OCI-LY7 (cell line): ENCODE data around the gene PHRF1. TPM values are rescaled to one million over a fixed set of nuclear protein-coding genes. Genes with fewer than 3 reads are reported as not detected.

Source experiments
- BruUV-seq: library from RNA; stranded (reverse); fragments of 400-500 nt; replicated peaks from 2 replicates; lab custom pipeline; 2021; lab: Mats Ljungman, UMichigan
- CTCF ChIA-PET: fragments of 300-600 bp; sonication (Branson Sonifier 250); formaldehyde crosslinking; loops from one replicate; lab custom pipeline; 2022; ENCODE audit warnings: antibody characterized with exemption; ENCODE audit not compliant: unreplicated experiment; lab: Charles Lee
- POLR2A ChIA-PET: fragments of 300-600 bp; sonication (Branson Sonifier 250); formaldehyde crosslinking; loops from one replicate; lab custom pipeline; 2022; ENCODE audit warnings: antibody characterized with exemption; lab: Charles Lee
- DNase-seq: peaks from one replicate; pipeline ENCODE4 v3.0.0-alpha.2; 2015; ENCODE audit warnings: low spot score
- H2AFZ ChIP-seq: fragments of 200-600 bp; sonication (generic), shearing (Covaris generic); 2 replicates; pipeline ENCODE4 v1.6.1; 2014; ENCODE audit warnings: mild to moderate bottlenecking, antibody characterized with exemption, low read length, moderate library complexity
- H3K27ac ChIP-seq: fragments of 200-600 bp; sonication (generic); 2 replicates; pipeline ENCODE4 v1.5.1; 2014; ENCODE audit warnings: mixed run types, low read depth, mild to moderate bottlenecking, moderate library complexity, low read length, inconsistent platforms; ENCODE audit not compliant: poor library complexity, severe bottlenecking
- H3K36me3 ChIP-seq: fragments of 200-600 bp; sonication (generic); 2 replicates; pipeline ENCODE4 v1.6.1; 2014; ENCODE audit warnings: mild to moderate bottlenecking, antibody characterized with exemption, low read length, moderate library complexity, mixed read lengths; ENCODE audit not compliant: insufficient read depth
- H3K4me1 ChIP-seq: fragments of 200-600 bp; sonication (generic); 2 replicates; pipeline ENCODE4 v1.5.1; 2014; ENCODE audit warnings: mild to moderate bottlenecking, low read length; ENCODE audit not compliant: insufficient read depth, poor library complexity, severe bottlenecking
- H3K4me2 ChIP-seq: fragments of 200-600 bp; sonication (generic); 2 replicates; pipeline ENCODE4 v1.6.1; 2014; ENCODE audit warnings: mild to moderate bottlenecking, low read length
- H3K4me3 ChIP-seq: fragments of 200-600 bp; sonication (generic); 2 replicates; pipeline ENCODE4 v1.5.1; 2014; ENCODE audit warnings: mild to moderate bottlenecking, low read depth, low read length; ENCODE audit not compliant: poor library complexity, severe bottlenecking
- H3K79me2 ChIP-seq: fragments of 200-600 bp; sonication (generic); 2 replicates; pipeline ENCODE4 v1.6.1; 2016; ENCODE audit warnings: low read depth, mild to moderate bottlenecking, low read length, moderate library complexity, mixed read lengths; ENCODE audit not compliant: insufficient read depth
- H3K9me2 ChIP-seq: fragments of 200-600 bp; sonication (generic); 2 replicates; pipeline ENCODE4 v1.6.1; 2016; ENCODE audit warnings: mild to moderate bottlenecking, low read length, mixed read lengths; ENCODE audit not compliant: insufficient read depth
- H3K9me3 ChIP-seq: fragments of 200-600 bp; sonication (generic); 2 replicates; pipeline ENCODE4 v1.6.1; 2014; ENCODE audit warnings: mild to moderate bottlenecking, mixed run types, low read length, mixed read lengths
- H4K20me1 ChIP-seq: fragments of 200-600 bp; sonication (generic); 2 replicates; pipeline ENCODE4 v1.6.1; 2014; ENCODE audit warnings: mild to moderate bottlenecking, antibody characterized with exemption, low read length, moderate library complexity, mixed read lengths; ENCODE audit not compliant: insufficient read depth
- EZH2phosphoT487 ChIP-seq: fragments of 200-600 bp; sonication (generic); IDR thresholded peaks from 2 replicates; pipeline ENCODE4 v1.6.1; 2018; ENCODE audit warnings: low read depth, borderline replicate concordance, mild to moderate bottlenecking, mixed run types, antibody characterized with exemption, low read length, moderate library complexity, mixed read lengths
- intact Hi-C: fragments of 100-400 bp; cut with micrococcal nuclease; formaldehyde crosslinking; loops from one replicate; pipeline ENCODE4 v1.10.0; 2022; ENCODE audit not compliant: unreplicated experiment
- total RNA-seq, 2 experiments: library from RNA; depleted of rRNA in 1 of 2; stranded (reverse); fragments of >200 nt in 1 of 2; shearing (Covaris generic) in 1 of 2; gene quantifications; 2 replicates each; pipeline ENCODE4 v1.2.3, GENCODE V29; 2014 to 2022
- TF ChIP-seq, protein P1 (sequence below): fragments of 200-600 bp; sonication (generic); conservative IDR thresholded peaks from 2 replicates; pipeline ENCODE4 v1.5.1; 2014; ENCODE audit warnings: mild to moderate bottlenecking, antibody characterized with exemption, low read length, moderate library complexity, mixed read lengths

PHRF1 gene
- total RNA-seq, 2 experiments from 2014 or later, result 25.6 to 45.4 TPM

DNA sequence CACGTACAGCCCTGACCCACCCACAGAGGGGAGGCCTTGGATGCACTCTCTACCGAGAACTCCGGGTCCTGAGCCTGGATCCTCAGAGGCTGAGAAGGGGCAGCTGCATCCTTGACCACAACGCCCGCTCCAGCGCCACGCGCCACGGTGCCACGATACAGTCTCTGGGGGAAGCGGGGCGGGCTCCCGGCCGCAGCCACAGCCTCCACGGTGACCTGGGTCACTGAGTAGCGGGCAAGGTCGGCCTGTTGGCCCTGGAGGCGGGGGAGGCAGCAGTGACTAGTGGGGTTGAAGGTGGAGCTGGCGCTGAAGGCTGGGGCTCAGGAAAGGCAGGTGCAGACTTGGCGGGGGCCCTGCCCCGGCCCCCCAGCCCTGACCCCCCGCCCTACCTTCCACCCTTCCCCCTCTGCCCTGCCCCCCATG lies 43.4 kb downstream of the PHRF1 start:
- H3K4me3 ChIP-seq, result no peak overlapping the region
- no TSS peak for BruUV-seq
- H3K27ac ChIP-seq, result no peak overlapping the region
- intact Hi-C loops, result loop anchor here (5.0 kb wide), 1 partner anchor 42 kb away; the partner anchor contains the start of gene PHRF1
- H2AFZ ChIP-seq, result no peak overlapping the region
- H3K9me2 ChIP-seq, result no peaks in the 10 kb centered on the region
- CTCF ChIA-PET, result no interaction called here
- H3K9me3 ChIP-seq, result no peaks in the 10 kb centered on the region
- no peaks in the 10 kb centered on the region for H3K79me2 ChIP-seq
- TF ChIP-seq, protein P1, sequence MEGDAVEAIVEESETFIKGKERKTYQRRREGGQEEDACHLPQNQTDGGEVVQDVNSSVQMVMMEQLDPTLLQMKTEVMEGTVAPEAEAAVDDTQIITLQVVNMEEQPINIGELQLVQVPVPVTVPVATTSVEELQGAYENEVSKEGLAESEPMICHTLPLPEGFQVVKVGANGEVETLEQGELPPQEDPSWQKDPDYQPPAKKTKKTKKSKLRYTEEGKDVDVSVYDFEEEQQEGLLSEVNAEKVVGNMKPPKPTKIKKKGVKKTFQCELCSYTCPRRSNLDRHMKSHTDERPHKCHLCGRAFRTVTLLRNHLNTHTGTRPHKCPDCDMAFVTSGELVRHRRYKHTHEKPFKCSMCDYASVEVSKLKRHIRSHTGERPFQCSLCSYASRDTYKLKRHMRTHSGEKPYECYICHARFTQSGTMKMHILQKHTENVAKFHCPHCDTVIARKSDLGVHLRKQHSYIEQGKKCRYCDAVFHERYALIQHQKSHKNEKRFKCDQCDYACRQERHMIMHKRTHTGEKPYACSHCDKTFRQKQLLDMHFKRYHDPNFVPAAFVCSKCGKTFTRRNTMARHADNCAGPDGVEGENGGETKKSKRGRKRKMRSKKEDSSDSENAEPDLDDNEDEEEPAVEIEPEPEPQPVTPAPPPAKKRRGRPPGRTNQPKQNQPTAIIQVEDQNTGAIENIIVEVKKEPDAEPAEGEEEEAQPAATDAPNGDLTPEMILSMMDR, result no peak
- no peak for TF ChIP-seq EZH2phosphoT487
- POLR2A ChIA-PET, result no interaction called here
- no peaks in the 10 kb centered on the region for H3K36me3 ChIP-seq
- no peak overlapping the region for H3K4me2 ChIP-seq
- no peaks in the 10 kb centered on the region for H4K20me1 ChIP-seq
- no peak for DNase-seq
- H3K4me1 ChIP-seq, result peaks cover 19% of the 10 kb centered on the region

DNA sequence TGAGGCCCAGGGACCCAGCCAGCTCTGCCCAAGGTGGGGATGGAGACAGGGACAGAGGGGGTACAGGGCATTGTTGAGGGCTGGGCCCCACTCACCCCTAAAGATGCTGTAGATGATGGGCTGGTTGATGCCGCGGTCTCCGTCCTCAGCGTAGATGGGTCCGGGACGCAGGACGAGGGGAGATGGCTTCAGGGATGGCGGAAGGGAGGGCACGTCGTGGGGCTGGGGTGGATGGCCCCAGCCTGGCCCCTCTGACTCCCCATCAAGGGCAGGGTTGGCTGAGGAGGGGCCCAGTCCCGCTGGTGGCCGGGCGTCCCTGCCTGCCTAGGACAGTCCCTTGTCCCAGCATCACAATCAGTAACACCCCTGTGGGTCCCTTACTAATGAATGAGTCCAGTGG lies 43.9 kb downstream of the PHRF1 start:
- no TSS peak for BruUV-seq
- Histone ChIP-seq H4K20me1 (no peaks in the 10 kb centered on the region), H3K4me1 (peaks cover 14% of the 10 kb centered on the region), H3K36me3 (no peaks in the 10 kb centered on the region), H3K9me3 (no peaks in the 10 kb centered on the region), H3K4me2 (no peak overlapping the region), H3K9me2 (no peaks in the 10 kb centered on the region), H3K79me2 (no peaks in the 10 kb centered on the region), H2AFZ (no peak overlapping the region), H3K27ac (no peak overlapping the region), H3K4me3 (no peak overlapping the region)
- intact Hi-C loops, result no loop called here
- no peak for DNase-seq
- TF ChIP-seq, protein P1, result no peak
- TF ChIP-seq EZH2phosphoT487, result no peak
- CTCF ChIA-PET, result no interaction called here
- POLR2A ChIA-PET, result no interaction called here

DNA sequence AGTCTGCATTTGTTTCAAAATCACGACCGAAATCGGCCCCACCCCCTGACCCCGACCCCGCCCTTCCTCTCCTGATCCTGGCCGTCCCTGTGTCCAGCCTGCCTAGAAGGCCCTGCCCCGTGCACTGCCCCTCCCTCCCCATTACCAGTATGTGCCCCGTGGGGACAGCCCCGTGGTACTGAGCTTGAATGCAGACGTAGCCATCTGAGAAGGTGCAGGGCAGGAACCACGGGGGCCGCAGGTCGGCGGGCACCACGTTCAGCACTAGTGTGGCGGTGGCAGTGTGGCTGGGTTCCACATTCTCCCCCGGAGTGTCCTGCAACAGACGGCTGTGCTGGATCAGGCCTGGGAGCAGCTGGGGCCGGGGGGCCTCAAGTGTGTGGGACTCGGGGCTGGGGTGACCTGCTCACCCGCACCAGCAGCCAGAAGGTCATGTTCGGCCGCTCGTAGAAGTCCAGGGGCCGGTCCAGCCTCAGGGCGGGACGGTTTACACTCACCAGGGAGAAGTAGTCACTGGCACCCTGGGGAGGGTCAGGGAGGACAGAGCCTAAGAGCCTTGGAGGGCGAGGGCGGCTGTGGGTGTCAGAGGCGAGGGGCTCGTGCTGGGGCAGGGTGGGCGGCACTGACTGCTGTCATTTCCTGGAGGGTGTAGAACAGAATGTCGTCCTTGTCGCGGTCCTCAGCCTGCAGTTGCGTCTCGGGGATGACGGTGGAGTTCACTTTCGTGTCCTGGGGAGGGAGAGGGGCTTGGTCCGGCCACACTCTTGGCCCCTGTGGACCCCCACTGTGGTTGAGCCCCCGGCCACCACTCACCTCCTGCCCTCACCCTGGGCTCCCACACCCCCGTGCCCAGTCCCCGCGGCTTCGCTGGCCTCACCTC lies 44.9 kb downstream of the PHRF1 start:
- H3K9me3 ChIP-seq, result no peaks in the 10 kb centered on the region
- no TSS peak for BruUV-seq
- TF ChIP-seq EZH2phosphoT487, result no peak
- TF ChIP-seq, protein P1, result no peak
- POLR2A ChIA-PET, result no interaction called here
- H4K20me1 ChIP-seq, result no peaks in the 10 kb centered on the region
- H3K36me3 ChIP-seq, result no peaks in the 10 kb centered on the region
- intact Hi-C loops, result no loop called here
- CTCF ChIA-PET, result no interaction called here
- H3K4me2 ChIP-seq, result no peak overlapping the region
- H3K27ac ChIP-seq, result no peak overlapping the region
- H3K9me2 ChIP-seq, result no peaks in the 10 kb centered on the region
- H3K4me3 ChIP-seq, result no peak overlapping the region
- H3K79me2 ChIP-seq, result no peaks in the 10 kb centered on the region
- no peak for DNase-seq
- peaks cover 8% of the 10 kb centered on the region for H3K4me1 ChIP-seq
- no peak overlapping the region for H2AFZ ChIP-seq
